Left lung (tissue), 10 donors: Measurements from ENCODE around the gene LYPD3. TPM values are rescaled to one million over a fixed set of nuclear protein-coding genes. Genes with fewer than 3 reads are reported as not detected.

ENCODE experiments used
- ATAC-seq: fragments of 200-7000 bp; cut with Tn5 transposase; one replicate; pipeline ENCODE4 v1.9.1; 2020; ENCODE audit warnings: moderate library complexity
- DNase-seq, 4 donors: peaks; one replicate each; pipeline ENCODE4 v3.0.0-alpha.2; 2013 to 2020
- H3K27ac ChIP-seq, 2 donors: fragments of 200-600 bp; sonication (generic) in 1 of 2; one replicate each; pipeline versions ENCODE4 v1.5.0 to v1.8.0; 2020 to 2021
- H3K27me3 ChIP-seq, 2 donors: fragments of 200-600 bp; sonication (generic) in 1 of 2; one replicate each; pipeline versions ENCODE4 v1.5.0 to v1.8.0; 2020 to 2021
- H3K36me3 ChIP-seq, 2 donors: fragments of 200-600 bp; sonication (generic) in 1 of 2; one replicate each; pipeline versions ENCODE4 v1.5.0 to v1.8.0; 2020 to 2021
- H3K4me1 ChIP-seq, 2 donors: fragments of 200-600 bp; one replicate each; pipeline ENCODE4 v1.8.0; 2021
- H3K4me3 ChIP-seq, 2 donors: fragments of 200-600 bp; sonication (generic) in 1 of 2; one replicate each; pipeline versions ENCODE4 v1.5.0 to v1.8.0; 2020 to 2021; ENCODE audit warnings: mild to moderate bottlenecking in 1 of 2
- H3K9me3 ChIP-seq, 2 donors: fragments of 200-600 bp; sonication (generic) in 1 of 2; one replicate each; pipeline versions ENCODE4 v1.5.0 to v1.8.0; 2020 to 2021
- intact Hi-C, 2 donors: fragments of 100-400 bp; cut with DNase I; formaldehyde crosslinking; loops; one replicate each; pipeline versions ENCODE4 v1.11.2 to v1.14.2; 2022
- polyA plus RNA-seq, 6 donors: library from polyadenylated mRNA; unstranded; fragments of 120-200 nt; gene quantifications; one replicate each; pipeline ENCODE4 v1.2.1, GENCODE V29; 2013; ENCODE audit not compliant: insufficient read length in 6 of 6
- total RNA-seq, 2 donors: library from RNA; stranded (reverse); fragmentation: NEBNext Ultra II Directional; extraction: Animal tissue kit (Norgen Biotek cat#: 25700); gene quantifications; one replicate each; pipeline ENCODE4 v1.2.1, GENCODE V29; 2021
- TF ChIP-seq, protein P1 (sequence below), 2 donors: fragments of 200-600 bp; sonication (generic) in 1 of 2; IDR thresholded peaks; one replicate each; pipeline versions ENCODE4 v1.5.0 to v1.8.0; 2021; ENCODE audit warnings: antibody characterized with exemption in 2 of 2
- donor health status: DM: no; HTN: yes; CAD: no.
- donor health status: DM: no; HTN: no; CAD: no.

The LYPD3 gene
- total and polyA plus RNA-seq, 8 donors: 0.73 to 2.1 (median 1.2) TPM

DNA sequence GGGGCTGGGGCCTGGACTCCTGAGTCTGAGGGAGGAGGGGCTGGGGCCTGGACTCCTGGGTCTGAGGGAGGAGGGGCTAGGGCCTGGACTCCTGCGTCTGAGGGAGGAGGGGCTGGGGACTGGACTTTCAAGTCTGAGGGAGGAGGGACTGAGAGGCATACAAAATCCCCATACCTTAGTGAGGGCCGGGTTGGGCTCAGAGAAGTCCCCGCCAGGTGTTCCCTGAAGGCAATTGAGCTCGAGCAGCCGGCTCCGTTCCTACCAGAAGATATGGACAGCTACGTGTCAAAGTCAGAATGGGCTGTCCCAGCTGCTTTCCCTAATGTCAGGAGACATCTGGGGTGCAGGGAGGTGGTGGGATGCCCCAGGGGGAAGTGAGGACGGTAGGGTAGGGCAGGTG is 29.7 kb upstream of the LYPD3 start:
- TF ChIP-seq, protein P1, sequence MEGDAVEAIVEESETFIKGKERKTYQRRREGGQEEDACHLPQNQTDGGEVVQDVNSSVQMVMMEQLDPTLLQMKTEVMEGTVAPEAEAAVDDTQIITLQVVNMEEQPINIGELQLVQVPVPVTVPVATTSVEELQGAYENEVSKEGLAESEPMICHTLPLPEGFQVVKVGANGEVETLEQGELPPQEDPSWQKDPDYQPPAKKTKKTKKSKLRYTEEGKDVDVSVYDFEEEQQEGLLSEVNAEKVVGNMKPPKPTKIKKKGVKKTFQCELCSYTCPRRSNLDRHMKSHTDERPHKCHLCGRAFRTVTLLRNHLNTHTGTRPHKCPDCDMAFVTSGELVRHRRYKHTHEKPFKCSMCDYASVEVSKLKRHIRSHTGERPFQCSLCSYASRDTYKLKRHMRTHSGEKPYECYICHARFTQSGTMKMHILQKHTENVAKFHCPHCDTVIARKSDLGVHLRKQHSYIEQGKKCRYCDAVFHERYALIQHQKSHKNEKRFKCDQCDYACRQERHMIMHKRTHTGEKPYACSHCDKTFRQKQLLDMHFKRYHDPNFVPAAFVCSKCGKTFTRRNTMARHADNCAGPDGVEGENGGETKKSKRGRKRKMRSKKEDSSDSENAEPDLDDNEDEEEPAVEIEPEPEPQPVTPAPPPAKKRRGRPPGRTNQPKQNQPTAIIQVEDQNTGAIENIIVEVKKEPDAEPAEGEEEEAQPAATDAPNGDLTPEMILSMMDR (IDR thresholded peaks at IDR 0.05): no peak
- Histone ChIP-seq H3K36me3 (peaks cover 0 to 30% of the 10 kb centered on the region in 2 donors), H3K9me3 (no peaks in the 10 kb centered on the region), H3K27me3 (no peaks in the 10 kb centered on the region), H3K4me3 (no peak overlapping the region), H3K27ac (no peak overlapping the region), H3K4me1 (no peaks in the 10 kb centered on the region)
- DNase-seq (no peak), ATAC-seq (no peak)
- intact Hi-C loops: no loop called here

DNA sequence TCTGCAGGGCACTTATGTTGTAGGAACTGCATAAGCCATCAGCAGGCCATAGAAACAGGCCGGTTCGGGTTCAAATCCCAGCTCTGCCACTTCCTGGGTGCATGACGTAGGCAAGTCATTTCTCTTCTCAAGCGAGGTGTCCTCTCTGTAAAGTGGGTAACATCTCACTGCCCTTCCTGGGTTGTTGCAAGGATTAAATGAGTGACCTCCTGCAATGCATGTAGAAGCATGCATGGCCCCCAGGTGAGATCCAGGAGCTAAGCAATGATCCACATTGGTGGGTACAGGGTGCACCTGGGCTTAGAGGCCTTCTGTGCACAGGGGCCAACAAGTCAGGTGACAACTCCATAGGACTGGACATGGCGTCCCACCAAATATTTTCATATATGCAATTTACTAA is 25.4 kb upstream of the LYPD3 start:
- no peaks in the 10 kb centered on the region for H3K9me3 ChIP-seq

DNA sequence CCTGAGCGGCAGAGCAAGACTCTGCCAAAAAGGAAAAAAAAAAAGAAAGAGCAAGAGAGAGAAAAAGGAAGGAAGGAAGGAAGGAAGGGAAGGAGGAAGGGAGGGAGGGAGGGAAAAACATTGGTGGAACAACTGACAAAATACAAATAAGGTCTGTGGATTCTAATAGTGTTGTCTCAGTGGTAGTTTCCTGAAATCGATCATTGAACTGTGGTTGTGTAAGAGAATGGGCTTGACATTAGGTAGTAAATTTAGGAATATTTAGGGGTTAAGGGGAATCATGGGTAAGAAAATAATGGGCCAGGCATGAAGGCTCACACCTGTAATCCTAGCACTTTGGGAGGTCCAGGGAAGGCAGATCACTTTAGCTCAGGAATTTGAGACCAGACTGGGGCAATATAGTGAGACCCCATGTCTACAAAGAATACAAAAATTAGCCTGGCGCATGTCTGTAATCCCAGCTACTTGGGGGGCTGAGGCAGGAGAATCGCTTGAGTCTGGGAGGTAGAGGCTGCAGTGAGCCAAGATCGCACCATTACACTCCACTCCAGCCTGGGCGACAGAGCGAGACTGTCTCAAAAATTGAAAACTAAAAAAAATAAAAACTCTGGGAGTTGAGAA is 24.7 kb upstream of the LYPD3 start:
- DNase-seq (no peak), ATAC-seq (no peak)
- H3K36me3 ChIP-seq: peaks cover 0 to 4% of the 10 kb centered on the region in 2 donors
- peaks cover 0 to 3% of the 10 kb centered on the region in 2 donors for H3K4me1 ChIP-seq
- intact Hi-C loops: no loop called here
- H3K27me3 ChIP-seq: no peaks in the 10 kb centered on the region
- TF ChIP-seq, protein P1 (IDR thresholded peaks at IDR 0.05): no peak
- no peak overlapping the region for H3K27ac ChIP-seq
- no peak overlapping the region for H3K4me3 ChIP-seq
- H3K9me3 ChIP-seq: no peaks in the 10 kb centered on the region

More for the DNA sequence above, 25.4 kb upstream of the LYPD3 start:
- no peaks in the 10 kb centered on the region for H3K27me3 ChIP-seq
- TF ChIP-seq, protein P1 (IDR thresholded peaks at IDR 0.05): no peak
- peaks cover 0 to 3% of the 10 kb centered on the region in 2 donors for H3K4me1 ChIP-seq
- intact Hi-C loops: no loop called here
- H3K27ac ChIP-seq: no peak overlapping the region
- no peak for DNase-seq
- no peak for ATAC-seq
- no peak overlapping the region for H3K4me3 ChIP-seq
- H3K36me3 ChIP-seq: peaks cover 0 to 10% of the 10 kb centered on the region in 2 donors

DNA sequence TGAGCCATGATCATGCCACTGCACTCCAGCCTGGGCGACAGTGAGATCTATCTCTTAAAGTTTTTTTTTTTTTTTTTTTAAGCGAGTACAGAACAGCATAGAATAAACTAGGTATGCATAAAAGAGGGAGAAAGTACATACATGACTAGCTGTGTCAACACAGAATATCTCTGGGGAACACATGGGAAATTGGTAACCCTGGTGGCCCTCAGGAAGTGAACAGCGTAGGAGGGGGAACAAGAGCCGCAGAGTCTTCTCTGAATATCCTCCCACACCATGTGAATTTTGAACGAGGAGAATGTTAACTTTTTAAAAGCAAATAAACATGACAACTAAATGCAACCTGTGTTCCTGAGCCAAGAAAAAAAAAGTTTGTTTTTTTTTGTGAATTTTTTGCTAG is 23.9 kb upstream of the LYPD3 start:
- Histone ChIP-seq H3K4me3 (no peak overlapping the region), H3K9me3 (no peaks in the 10 kb centered on the region), H3K27me3 (no peaks in the 10 kb centered on the region), H3K27ac (no peak overlapping the region), H3K36me3 (no peaks in the 10 kb centered on the region), H3K4me1 (peaks cover 0 to 3% of the 10 kb centered on the region in 2 donors)
- no peak for DNase-seq
- TF ChIP-seq, protein P1 (IDR thresholded peaks at IDR 0.05): no peak
- no peak for ATAC-seq
- intact Hi-C loops: no loop called here

DNA sequence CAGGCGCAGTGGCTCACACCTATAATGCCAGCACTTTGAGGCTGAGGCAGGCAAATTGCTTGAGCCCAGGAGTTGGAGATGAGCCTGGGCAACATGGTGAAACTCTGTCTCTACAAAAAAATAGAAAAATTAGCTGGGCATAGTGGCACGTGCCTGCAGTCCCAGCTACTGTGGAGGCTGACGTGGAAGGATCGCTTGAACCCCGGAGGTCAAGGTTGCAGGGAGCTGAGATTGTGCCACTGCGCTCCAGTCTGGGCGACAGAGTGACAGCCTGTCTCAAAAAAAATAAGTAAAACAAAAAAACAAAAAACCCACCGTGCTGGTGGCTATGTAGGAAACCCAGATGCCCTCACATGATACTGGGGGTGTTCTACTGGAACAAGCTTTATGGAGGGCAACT is 22.8 kb upstream of the LYPD3 start:
- no peak overlapping the region for H3K4me3 ChIP-seq
- H3K4me1 ChIP-seq: peaks cover 0 to 3% of the 10 kb centered on the region in 2 donors
- intact Hi-C loops: no loop called here
- no peaks in the 10 kb centered on the region for H3K27me3 ChIP-seq
- no peaks in the 10 kb centered on the region for H3K36me3 ChIP-seq
- ATAC-seq (no peak), DNase-seq (no peak)
- TF ChIP-seq, protein P1 (IDR thresholded peaks at IDR 0.05): no peak
- H3K9me3 ChIP-seq: no peaks in the 10 kb centered on the region
- no peak overlapping the region for H3K27ac ChIP-seq
